CD4-positive, alpha-beta T cell treated with Interleukin-21 for 1 hour (primary cell): ENCODE data around the gene CCNY.
"Not testable (repeated sequence)": the region's sequence is repeated elsewhere in the genome, so short reads cannot be mapped to it uniquely, and the experiment has no call there.

Source experiments
- DNase-seq: peaks from one replicate; pipeline ENCODE4 v3.0.0-alpha.2; 2020

CCNY gene

GRCh38 chr10:35388197-35388596 is 51.9 kb downstream of the CCNY start:
- DNase-seq: no peak

DNA sequence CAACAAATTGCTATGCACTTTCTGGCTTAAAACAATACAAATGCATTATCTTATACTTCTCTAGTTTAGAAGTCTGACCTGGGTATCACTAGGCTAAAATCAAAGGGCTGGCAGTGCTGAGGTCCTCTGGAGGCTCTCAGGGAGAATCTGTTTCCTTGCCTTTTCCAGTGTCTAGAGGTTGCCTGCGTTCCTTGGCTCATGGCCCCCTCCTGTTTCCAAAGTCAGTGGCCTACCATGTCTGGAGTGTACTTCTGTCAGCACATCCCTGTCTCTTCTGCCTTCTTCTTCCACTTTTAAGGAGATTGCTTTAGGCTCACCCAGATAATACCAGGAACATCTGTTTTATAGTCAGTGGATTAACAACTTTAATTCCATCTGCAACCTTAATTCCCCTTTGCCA is 52.4 kb downstream of the CCNY start:
- DNase-seq: no peak

GRCh38 chr10:35390161-35390840 is 54.0 kb downstream of the CCNY start:
- no peak for DNase-seq

DNA sequence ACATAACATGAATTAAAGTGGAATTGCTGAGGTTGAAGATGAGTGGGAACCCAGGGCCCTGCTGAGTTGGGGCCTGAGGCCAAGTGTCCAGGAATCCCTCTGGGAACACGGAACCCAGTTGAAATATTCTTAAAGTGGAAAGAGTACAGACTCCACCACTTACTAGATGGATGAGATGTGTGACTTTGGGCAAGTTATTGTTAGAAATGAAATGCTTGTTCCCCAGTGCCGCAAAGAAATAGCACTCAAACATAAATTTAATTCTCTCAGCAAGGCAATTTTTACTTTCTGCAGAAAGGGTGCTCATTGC is 54.5 kb downstream of the CCNY start:
- no peak for DNase-seq

GRCh38 chr10:35391153-35391953 is 55.0 kb downstream of the CCNY start:
- no peak for DNase-seq

- no peak for DNase-seq
Measured at GRCh38 chr10:35391954-35392262, 55.6 kb downstream of the CCNY start.

GRCh38 chr10:35392482-35393228 is 56.3 kb downstream of the CCNY start:
- no peak for DNase-seq

DNA sequence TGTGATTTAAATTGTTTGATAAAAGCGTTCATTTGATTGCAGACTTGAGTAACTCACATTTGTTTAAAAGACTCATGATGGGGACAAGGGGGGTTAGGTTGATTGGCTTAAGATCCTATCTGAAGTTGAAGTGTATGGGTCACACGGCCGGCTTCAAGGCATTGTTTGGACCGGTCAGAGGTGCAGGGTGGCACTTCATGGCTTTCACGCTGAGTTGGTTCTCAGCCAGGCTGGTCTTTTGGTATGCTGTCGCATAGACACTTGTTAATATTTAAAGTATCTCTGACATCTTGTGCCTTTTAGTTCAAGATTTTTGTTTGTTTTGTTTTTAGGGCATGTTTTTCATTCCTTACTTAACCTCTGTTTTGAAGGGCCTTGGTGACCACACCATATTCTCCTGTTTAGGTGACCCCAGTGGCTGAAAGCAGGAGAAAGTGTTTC is 58.1 kb downstream of the CCNY start:
- DNase-seq: no peak

- DNase-seq: no peak
Measured at GRCh38 chr10:35394934-35395333, 58.6 kb downstream of the CCNY start.

DNA sequence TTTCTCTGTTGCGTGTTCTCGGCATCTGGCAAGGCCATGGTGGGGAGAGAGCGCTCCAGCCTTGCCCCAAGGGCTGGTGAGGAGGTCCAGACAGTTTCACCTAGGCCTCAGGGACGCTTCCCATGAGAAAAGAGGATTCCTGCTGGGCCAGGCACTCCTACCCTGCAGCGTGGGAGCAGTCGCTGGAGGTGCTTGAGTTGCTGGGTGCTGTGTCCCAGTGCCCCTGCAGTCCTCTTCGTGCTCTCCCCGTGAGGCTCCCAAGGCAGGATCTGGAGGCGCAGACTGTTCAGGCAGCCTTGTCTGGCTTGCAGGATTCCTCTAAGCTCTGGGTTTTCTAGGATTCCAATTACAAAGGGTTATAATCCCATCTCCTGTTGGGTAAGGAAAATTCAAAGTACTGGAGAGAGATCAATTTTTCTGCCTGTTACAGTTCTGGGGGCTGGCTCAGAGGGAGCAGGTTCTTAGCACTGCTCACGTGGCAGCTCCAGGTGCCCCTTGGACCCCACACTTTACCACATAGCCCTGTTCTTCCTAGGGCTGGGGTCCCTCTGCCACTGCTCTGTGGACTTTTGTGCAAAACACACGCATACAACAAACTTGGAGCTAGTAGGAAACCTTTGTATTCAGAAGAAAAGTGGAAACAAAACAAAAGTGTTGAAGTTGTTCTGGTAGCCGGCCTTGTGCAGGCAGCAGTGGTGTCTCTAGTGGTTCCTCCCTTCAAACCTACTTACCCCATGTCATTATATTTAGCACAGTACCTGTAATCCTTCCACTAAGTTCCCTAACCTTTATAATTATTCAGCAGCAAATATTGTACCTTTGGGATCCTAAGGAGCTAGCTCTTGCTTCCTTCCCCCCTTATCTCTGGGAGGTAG is 60.5 kb downstream of the CCNY start:
- no peak for DNase-seq

GRCh38 chr10:35397953-35398352 is 61.6 kb downstream of the CCNY start:
- no peak for DNase-seq

- DNase-seq: no peak
Measured at GRCh38 chr10:35398355-35398754, 62.0 kb downstream of the CCNY start.

DNA sequence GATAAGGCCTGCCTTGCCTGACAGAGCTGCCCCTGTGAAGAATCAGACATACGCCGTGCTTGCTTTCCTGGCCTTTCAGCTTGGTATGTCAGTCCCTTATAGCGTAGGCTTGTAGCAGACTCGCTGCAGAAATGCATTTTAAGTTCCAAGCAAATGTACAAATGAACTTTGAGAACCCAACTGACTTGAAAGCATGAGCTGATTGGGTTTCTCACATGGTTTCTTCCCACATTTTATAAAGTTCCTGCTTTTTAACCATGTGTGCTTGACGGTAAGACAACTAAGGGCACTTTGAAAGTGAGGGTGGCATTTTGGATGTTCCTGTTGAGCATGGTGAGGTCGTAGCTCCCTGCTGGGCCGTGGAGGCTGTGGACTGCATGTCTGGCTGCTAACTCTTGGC is 62.6 kb downstream of the CCNY start:
- no peak for DNase-seq

DNA sequence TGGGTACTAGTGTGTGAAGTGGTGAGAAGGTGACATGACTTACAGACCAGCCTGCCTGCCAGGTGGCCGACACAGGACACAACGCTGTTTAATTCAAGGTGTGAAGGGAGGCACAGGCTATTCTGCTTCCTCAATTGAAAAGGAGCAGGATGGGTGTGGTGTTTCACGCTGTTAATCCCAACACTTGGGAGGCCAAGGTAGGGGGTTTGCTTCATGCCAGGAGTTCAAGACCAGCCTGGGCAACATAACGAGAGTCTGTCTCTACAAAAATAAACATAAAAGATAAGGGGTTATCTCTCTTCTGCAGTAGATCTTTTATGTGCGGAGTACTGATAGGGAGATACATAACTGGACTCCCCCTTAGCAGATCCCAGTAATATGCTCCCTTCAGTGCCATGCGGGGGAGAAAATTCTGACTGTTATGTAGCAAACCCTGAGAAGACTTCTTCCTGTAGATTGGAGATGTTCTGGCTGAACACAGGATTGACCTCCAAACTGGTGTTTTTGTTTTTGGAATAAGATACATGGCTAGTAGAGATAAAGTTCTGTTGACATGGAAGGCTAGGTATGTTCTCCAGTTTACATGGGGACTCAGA is 63.2 kb downstream of the CCNY start:
- no peak for DNase-seq

DNA sequence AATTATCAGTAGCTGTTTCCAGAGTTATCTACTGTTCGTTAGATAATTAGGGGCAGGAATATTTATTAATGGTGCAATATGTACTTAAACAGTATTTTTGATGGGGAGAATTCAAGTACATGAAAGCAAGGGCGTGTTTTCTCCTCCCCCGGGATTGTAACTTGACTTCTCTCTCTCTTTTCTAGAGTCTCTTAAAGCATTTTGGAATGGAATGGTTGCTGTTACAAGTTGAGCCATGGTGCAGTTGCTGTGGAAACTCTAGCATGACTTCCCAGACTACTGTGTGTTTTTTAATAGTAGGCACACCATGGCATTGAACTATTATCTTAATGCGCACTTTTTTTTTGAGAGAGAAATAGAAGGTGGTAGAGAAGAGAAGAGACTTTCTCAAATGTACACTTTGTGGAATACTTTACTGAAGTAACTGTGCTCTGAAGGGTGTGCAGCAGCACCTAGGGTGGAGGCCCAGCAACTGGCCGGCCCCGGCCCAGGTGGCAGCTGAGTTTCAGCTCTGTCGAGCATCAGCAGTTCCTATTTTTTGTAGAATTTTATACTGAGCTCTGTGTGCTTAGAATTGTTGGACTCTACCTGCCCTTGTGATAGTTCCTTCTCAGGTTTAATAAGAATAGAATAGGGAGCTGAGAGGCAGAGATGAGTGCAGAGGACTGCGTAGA is 64.4 kb downstream of the CCNY start:
- DNase-seq: no peak

GRCh38 chr10:35403491-35403890 is 67.2 kb downstream of the CCNY start:
- not testable (repeated sequence) for DNase-seq

DNA sequence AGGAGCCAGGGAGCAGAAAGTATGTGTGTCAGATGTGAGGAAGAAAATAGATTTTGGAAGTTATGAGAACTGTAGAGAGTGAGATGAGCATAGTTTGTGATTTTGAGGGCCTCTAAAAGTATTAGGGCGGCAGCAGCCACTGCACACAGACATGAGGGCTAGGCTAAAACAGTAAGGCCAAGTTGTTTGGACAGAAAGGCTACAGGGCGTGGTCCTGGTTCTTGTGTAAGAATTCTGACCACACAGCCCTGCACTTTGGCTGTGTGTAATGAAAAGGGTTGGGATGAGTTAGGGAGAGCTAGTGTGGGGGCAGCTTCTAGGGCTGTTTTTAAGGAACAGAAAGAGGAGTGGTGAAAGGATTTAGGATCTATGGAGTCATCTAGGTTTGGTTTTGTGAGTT is 67.8 kb downstream of the CCNY start:
- not testable (repeated sequence) for DNase-seq

DNA sequence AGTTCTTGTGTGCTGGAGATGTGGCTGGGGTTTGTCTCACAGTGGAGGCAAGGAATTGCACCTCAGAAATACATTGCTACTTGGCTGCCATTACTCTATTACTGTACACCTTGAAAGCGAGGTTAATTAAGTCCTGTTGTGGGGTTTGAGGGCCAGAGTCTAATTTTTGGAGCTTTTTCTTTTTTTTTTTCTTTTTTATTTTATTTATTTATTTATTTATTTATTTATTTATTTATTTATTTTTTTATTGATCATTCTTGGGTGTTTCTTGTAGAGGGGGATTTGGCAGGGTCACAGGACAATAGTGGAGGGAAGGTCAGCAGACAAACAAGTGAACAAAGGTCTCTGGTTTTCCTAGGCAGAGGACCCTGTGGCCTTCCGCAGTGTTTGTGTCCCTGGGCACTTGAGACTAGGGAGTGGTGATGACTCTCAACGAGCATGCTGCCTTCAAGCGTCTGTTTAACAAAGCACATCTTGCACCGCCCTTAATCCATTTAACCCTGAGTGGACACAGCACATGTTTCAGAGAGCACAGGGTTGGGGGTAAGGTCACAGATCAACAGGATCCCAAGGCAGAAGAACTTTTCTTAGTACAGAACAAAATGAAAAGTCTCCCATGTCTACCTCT is 69.8 kb downstream of the CCNY start:
- not testable (repeated sequence) for DNase-seq

- not testable (repeated sequence) for DNase-seq
Measured at GRCh38 chr10:35407696-35408095, 71.4 kb downstream of the CCNY start.

DNA sequence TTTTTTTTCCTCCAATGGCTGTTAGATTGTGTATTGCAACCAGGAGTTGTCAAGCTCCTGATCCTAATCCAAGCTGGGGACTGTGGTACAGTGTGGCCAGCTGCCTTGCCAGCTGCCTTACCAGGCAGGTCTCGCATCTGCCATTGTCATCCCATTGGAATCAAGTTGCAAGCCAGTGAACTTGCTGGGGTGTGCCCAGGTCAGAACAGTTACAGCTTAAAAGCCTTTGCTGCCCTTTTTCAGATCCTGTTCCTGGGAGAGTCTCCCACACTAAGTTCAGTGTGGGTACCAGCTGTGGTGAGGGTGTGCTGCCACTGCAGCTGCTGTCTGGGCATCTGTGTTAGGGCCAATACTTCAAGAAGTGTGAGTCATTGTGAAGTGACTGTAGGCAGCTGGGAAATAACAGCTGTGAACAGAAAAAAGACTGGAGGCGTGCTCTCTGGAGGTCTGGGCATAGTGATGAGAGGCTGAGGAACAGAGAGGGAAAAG is 72.8 kb downstream of the CCNY start:
- DNase-seq: no peak

- DNase-seq: no peak
Measured at GRCh38 chr10:35409808-35410207, 73.5 kb downstream of the CCNY start.
